Liver (tissue), 9 donors: Measurements from ENCODE around the gene SUPT20HL1. TPM values are rescaled to one million over a fixed set of nuclear protein-coding genes. Genes with fewer than 3 reads are reported as not detected.
"Not testable (repeated sequence)": the region's sequence is repeated elsewhere in the genome, so short reads cannot be mapped to it uniquely, and the experiment has no call there.

Source experiments
- DNase-seq: peaks from one replicate; pipeline ENCODE4 v3.0.0-alpha.2; 2017; ENCODE audit warnings: low spot score
- H3K27ac ChIP-seq, 2 donors: one replicate each; pipeline ENCODE4 v1.7.0; 2013; ENCODE audit warnings: inconsistent platforms in 2 of 2, low read length in 2 of 2, control low read depth in 1 of 2, low read depth in 1 of 2, mild to moderate bottlenecking in 1 of 2
- H3K27me3 ChIP-seq, 4 donors: one replicate each; pipeline versions ENCODE4 v1.6.1 to v1.7.0; 2013; ENCODE audit warnings: low read length in 3 of 4, inconsistent platforms in 1 of 4, mild to moderate bottlenecking in 1 of 4, moderate library complexity in 1 of 4; ENCODE audit not compliant: control insufficient read depth in 4 of 4, insufficient read depth in 4 of 4
- H3K36me3 ChIP-seq, 4 donors: one replicate each; pipeline versions ENCODE4 v1.6.1 to v1.7.0; 2013; ENCODE audit warnings: low read length in 3 of 4, mild to moderate bottlenecking in 3 of 4, low read depth in 1 of 4, moderate library complexity in 1 of 4; ENCODE audit not compliant: control insufficient read depth in 4 of 4, insufficient read depth in 3 of 4
- H3K4me1 ChIP-seq, 4 donors: one replicate each; pipeline versions ENCODE4 v1.6.1 to v1.7.0; 2013; ENCODE audit warnings: low read length in 3 of 4, mild to moderate bottlenecking in 3 of 4, moderate library complexity in 1 of 4; ENCODE audit not compliant: control insufficient read depth in 4 of 4, insufficient read depth in 4 of 4
- H3K4me3 ChIP-seq, 3 donors: one replicate each; pipeline versions ENCODE4 v1.6.1 to v1.7.0; 2013; ENCODE audit warnings: low read length in 3 of 3, control low read depth in 1 of 3, low read depth in 1 of 3, mild to moderate bottlenecking in 1 of 3
- H3K9ac ChIP-seq, 2 donors: one replicate each; pipeline ENCODE4 v1.7.0; 2013; ENCODE audit warnings: low read length in 2 of 2, mild to moderate bottlenecking in 2 of 2, moderate library complexity in 2 of 2, control low read depth in 1 of 2, low read depth in 1 of 2
- H3K9me3 ChIP-seq, 4 donors: one replicate each; pipeline versions ENCODE4 v1.6.1 to v1.7.0; 2013; ENCODE audit warnings: low read length in 3 of 4; ENCODE audit not compliant: control insufficient read depth in 4 of 4
- GABPA ChIP-seq, 2 donors: IDR thresholded peaks in 1 of 2; conservative IDR thresholded peaks in 1 of 2; 2 replicates each; pipeline ENCODE4 v1.6.1; 2016; ENCODE audit warnings: antibody characterized with exemption in 2 of 2, mild to moderate bottlenecking in 1 of 2, moderate library complexity in 1 of 2
- HNF4A ChIP-seq, 2 donors: conservative IDR thresholded peaks; 2 replicates each; pipeline ENCODE4 v1.6.1; 2016; ENCODE audit warnings: antibody characterized with exemption in 2 of 2, mild to moderate bottlenecking in 2 of 2
- HNF4G ChIP-seq: IDR thresholded peaks from 2 replicates; pipeline ENCODE4 v1.6.1; 2016; ENCODE audit warnings: antibody characterized with exemption
- NR2F2 ChIP-seq: IDR thresholded peaks from 2 replicates; pipeline ENCODE4 v1.6.1; 2016; ENCODE audit warnings: antibody characterized with exemption
- RXRA ChIP-seq, 2 donors: IDR thresholded peaks; 2 replicates each; pipeline ENCODE4 v1.6.1; 2017 to 2018; ENCODE audit warnings: antibody characterized with exemption in 2 of 2, mild to moderate bottlenecking in 1 of 2
- TAF1 ChIP-seq: conservative IDR thresholded peaks from 2 replicates; pipeline ENCODE4 v1.6.1; 2016; ENCODE audit warnings: antibody characterized with exemption, mild to moderate bottlenecking
- YY1 ChIP-seq: IDR thresholded peaks from 2 replicates; pipeline ENCODE4 v1.6.1; 2016; ENCODE audit warnings: antibody characterized with exemption, mild to moderate bottlenecking
- WGBS: extraction: QIAGEN DNeasy Blood & Tissue Kit; methylation state at CpG from one replicate; pipeline ENCODE4 v1.1.7; 2013; 5-methylcytosine and 5-hydroxymethylcytosine counted together
- polyA plus RNA-seq, 2 donors: library from polyadenylated mRNA; stranded (reverse) in 1 of 2; unstranded in 1 of 2; fragments of 200-250 nt in 1 of 2; fragments of >200 nt in 1 of 2; fragmentation: Nextera tagmentation in 1 of 2; extraction: Ambion mirVana in 1 of 2; gene quantifications; one replicate each; pipeline versions ENCODE4 v1.2.1 to v1.2.3, GENCODE V29; 2013 to 2015
- total RNA-seq, 2 donors: library from RNA; depleted of rRNA; stranded (reverse); fragments of >200 nt; gene quantifications; one replicate each; pipeline ENCODE4 v1.2.3, GENCODE V29; 2014
- TF ChIP-seq, protein P1 (sequence below): IDR thresholded peaks from 2 replicates; pipeline ENCODE4 v1.6.1; 2016; ENCODE audit warnings: antibody characterized with exemption, mild to moderate bottlenecking
- TF ChIP-seq, protein P2 (sequence below): fragments of 150-350 bp; IDR thresholded peaks from 2 replicates; pipeline ENCODE4 v1.5.1; 2017; ENCODE audit warnings: improper control_type of control experiment, low read depth, low read length; ENCODE audit not compliant: missing input control
- donor health status: healthy.
- donor health status: healthy.
- donor health status: healthy.
- donor health status: healthy.
- donor health status: healthy.

SUPT20HL1 gene
- total and polyA plus RNA-seq, 4 donors: not detected

DNA sequence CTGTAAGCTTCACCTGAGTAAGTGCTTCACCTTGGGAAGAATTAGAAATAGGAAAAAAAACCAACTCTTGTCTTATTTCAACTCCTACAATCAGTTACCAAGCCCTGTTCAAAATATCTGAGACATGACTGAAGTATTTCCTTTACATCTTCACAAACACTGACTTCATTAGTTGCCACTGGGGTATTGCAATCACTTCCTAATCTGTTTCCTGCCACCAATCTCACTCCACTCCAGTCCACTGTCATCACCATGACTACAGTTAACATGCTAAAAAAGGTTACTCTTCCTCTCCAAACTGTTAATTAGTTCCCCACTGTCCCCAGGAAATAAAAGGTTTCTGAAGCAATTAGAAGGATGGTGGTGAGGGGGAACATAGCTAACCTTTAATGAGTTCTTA is 3.3 kb upstream of the SUPT20HL1 start:
- no peak overlapping the region for H3K9ac ChIP-seq
- no peak overlapping the region for H3K27ac ChIP-seq
- TF ChIP-seq HNF4G (no peak), TAF1 (no peak), RXRA (IDR thresholded peaks at IDR 0.05) (no peak), NR2F2 (no peak), GABPA (IDR thresholded peaks at IDR 0.05 in 1 of 2, conservative IDR thresholded peaks at IDR 0.05 in 1 of 2) (no peak), HNF4A (conservative IDR thresholded peaks at IDR 0.05) (no peak), YY1 (no peak)
- TF ChIP-seq, protein P1, sequence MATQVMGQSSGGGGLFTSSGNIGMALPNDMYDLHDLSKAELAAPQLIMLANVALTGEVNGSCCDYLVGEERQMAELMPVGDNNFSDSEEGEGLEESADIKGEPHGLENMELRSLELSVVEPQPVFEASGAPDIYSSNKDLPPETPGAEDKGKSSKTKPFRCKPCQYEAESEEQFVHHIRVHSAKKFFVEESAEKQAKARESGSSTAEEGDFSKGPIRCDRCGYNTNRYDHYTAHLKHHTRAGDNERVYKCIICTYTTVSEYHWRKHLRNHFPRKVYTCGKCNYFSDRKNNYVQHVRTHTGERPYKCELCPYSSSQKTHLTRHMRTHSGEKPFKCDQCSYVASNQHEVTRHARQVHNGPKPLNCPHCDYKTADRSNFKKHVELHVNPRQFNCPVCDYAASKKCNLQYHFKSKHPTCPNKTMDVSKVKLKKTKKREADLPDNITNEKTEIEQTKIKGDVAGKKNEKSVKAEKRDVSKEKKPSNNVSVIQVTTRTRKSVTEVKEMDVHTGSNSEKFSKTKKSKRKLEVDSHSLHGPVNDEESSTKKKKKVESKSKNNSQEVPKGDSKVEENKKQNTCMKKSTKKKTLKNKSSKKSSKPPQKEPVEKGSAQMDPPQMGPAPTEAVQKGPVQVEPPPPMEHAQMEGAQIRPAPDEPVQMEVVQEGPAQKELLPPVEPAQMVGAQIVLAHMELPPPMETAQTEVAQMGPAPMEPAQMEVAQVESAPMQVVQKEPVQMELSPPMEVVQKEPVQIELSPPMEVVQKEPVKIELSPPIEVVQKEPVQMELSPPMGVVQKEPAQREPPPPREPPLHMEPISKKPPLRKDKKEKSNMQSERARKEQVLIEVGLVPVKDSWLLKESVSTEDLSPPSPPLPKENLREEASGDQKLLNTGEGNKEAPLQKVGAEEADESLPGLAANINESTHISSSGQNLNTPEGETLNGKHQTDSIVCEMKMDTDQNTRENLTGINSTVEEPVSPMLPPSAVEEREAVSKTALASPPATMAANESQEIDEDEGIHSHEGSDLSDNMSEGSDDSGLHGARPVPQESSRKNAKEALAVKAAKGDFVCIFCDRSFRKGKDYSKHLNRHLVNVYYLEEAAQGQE: no peak
- TF ChIP-seq, protein P2, sequence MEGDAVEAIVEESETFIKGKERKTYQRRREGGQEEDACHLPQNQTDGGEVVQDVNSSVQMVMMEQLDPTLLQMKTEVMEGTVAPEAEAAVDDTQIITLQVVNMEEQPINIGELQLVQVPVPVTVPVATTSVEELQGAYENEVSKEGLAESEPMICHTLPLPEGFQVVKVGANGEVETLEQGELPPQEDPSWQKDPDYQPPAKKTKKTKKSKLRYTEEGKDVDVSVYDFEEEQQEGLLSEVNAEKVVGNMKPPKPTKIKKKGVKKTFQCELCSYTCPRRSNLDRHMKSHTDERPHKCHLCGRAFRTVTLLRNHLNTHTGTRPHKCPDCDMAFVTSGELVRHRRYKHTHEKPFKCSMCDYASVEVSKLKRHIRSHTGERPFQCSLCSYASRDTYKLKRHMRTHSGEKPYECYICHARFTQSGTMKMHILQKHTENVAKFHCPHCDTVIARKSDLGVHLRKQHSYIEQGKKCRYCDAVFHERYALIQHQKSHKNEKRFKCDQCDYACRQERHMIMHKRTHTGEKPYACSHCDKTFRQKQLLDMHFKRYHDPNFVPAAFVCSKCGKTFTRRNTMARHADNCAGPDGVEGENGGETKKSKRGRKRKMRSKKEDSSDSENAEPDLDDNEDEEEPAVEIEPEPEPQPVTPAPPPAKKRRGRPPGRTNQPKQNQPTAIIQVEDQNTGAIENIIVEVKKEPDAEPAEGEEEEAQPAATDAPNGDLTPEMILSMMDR: no peak
- no peaks in the 10 kb centered on the region for H3K36me3 ChIP-seq
- peaks cover 0 to 2% (median 0%) of the 10 kb centered on the region in 4 donors for H3K9me3 ChIP-seq
- H3K4me3 ChIP-seq: no peak overlapping the region
- DNase-seq: no peak
- H3K4me1 ChIP-seq: no peaks in the 10 kb centered on the region
- no peaks in the 10 kb centered on the region for H3K27me3 ChIP-seq

DNA sequence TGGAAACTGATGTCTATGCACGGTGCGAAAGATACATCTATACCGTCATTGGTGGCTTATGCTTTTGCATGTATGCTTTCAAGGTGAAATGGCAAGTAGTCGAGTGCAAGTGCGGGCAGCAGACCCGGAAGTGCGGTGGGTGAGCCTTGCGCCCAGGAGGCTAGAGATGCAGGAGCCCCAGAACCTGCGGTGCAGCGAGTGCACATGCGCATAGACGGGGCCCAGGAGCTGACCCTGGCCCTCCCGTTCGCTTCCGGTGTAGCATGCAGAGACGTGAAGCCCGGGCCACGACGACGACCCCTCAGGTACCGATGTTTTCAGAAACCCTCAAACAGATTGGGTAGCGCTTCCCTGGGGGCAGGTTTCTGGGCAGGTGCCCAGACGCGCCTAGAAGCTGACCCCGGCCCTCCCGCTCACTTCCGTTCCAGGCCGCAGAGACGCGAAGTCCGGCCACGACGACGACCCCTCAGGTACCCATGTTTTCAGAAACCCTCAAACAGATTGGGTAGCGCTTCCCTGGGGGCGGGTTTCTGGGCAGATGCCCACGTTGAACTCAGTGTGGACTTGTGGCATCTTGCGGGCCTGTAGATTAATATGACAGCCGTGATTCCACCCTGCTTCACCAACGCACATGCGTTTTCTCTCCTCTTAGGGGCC is 1.8 kb downstream of the SUPT20HL1 start:
- H3K9ac ChIP-seq, H3K36me3 ChIP-seq, H3K27me3 ChIP-seq, H3K9me3 ChIP-seq, H3K4me3 ChIP-seq, DNase-seq, H3K4me1 ChIP-seq, H3K27ac ChIP-seq: not testable (repeated sequence)
- WGBS: 97% methylated on average over 35 of the region's 41 CpGs

DNA sequence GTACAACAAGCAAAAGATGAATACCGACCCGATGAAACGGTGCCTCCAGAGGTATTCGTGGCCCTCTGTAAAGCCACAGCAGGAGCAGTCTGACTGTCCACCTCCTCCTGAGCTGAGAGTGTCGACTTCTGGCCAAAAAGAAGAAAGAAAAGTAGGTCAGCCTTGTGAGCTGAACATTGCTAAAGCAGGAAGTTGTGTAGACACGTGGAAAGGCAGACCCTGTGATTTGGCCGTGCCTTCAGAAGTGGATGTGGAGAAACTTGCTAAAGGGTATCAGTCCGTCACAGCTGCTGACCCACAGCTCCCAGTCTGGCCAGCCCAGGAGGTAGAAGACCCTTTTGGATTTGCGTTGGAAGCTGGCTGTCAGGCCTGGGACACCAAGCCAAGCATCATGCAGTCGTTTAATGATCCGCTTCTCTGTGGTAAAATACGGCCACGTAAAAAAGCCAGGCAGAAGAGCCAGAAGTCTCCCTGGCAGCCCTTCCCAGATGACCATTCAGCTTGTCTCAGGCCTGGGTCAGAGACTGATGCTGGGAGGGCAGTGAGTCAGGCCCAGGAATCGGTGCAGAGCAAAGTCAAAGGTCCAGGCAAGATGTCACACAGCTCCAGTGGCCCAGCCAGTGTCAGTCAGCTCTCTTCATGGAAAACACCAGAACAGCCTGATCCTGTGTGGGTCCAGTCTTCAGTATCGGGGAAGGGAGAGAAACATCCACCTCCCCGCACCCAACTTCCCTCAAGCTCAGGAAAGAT is 3.2 kb downstream of the SUPT20HL1 start:
- DNase-seq: not testable (repeated sequence)

More for the DNA sequence above, 3.2 kb downstream of the SUPT20HL1 start:
- H3K4me3 ChIP-seq, H3K9me3 ChIP-seq, H3K9ac ChIP-seq, H3K27ac ChIP-seq, H3K4me1 ChIP-seq, H3K27me3 ChIP-seq, H3K36me3 ChIP-seq: not testable (repeated sequence)
- WGBS: 78% methylated on average over 15 of the region's 16 CpGs
